Measurements from ENCODE around the gene ZBTB32.

GRCh38 chr19:35727053-35727955, 22.9 kb downstream of the ZBTB32 start:
- TF ChIP-seq, protein P1, sequence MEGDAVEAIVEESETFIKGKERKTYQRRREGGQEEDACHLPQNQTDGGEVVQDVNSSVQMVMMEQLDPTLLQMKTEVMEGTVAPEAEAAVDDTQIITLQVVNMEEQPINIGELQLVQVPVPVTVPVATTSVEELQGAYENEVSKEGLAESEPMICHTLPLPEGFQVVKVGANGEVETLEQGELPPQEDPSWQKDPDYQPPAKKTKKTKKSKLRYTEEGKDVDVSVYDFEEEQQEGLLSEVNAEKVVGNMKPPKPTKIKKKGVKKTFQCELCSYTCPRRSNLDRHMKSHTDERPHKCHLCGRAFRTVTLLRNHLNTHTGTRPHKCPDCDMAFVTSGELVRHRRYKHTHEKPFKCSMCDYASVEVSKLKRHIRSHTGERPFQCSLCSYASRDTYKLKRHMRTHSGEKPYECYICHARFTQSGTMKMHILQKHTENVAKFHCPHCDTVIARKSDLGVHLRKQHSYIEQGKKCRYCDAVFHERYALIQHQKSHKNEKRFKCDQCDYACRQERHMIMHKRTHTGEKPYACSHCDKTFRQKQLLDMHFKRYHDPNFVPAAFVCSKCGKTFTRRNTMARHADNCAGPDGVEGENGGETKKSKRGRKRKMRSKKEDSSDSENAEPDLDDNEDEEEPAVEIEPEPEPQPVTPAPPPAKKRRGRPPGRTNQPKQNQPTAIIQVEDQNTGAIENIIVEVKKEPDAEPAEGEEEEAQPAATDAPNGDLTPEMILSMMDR (conservative IDR thresholded peaks at IDR 0.05) = no peak
- TF ChIP-seq ZFX (IDR thresholded peaks at IDR 0.05) = no peak
